HepG2 (cell line): Measurements from ENCODE around the gene CHST3. TPM values are rescaled to one million over a fixed set of nuclear protein-coding genes. Genes with fewer than 3 reads are reported as not detected.
A peak's percentile ranks its signal among the peaks of the same experiment; 100 is the strongest.

Experiments used
- AHR ChIP-seq: IDR thresholded peaks from 2 replicates; pipeline ENCODE4 v1.6.1; 2018; ENCODE audit warnings: missing genetic modification reagents, missing compliant biosample characterization
- FIP1L1 ChIP-seq: fragments of 200-400 bp; formaldehyde crosslinking; IDR thresholded peaks from 2 replicates; pipeline ENCODE4 v1.6.1; 2018; ENCODE audit warnings: low read depth, mild to moderate bottlenecking, low read length, moderate library complexity, borderline replicate concordance; ENCODE audit not compliant: insufficient read depth
- GZF1 ChIP-seq: sonication (generic); formaldehyde crosslinking; IDR thresholded peaks from 2 replicates; pipeline ENCODE4 v1.5.1; 2020; ENCODE audit warnings: mild to moderate bottlenecking, missing genetic modification reagents
- KLF6 ChIP-seq: IDR thresholded peaks from 2 replicates; pipeline ENCODE4 v1.8.0; 2016; ENCODE audit warnings: missing biosample characterization, missing genetic modification reagents
- MBNL3 ChIP-seq: fragments of 250-450 bp; sonication (Bioruptor Pico); conservative IDR thresholded peaks from 2 replicates; pipeline ENCODE4 v1.8.0; 2022; ENCODE audit warnings: mild to moderate bottlenecking, inconsistent platforms
- MYC ChIP-seq: sonication (generic); formaldehyde crosslinking; IDR thresholded peaks from 2 replicates; pipeline ENCODE4 v1.9.0; 2021; ENCODE audit warnings: missing genetic modification reagents, borderline replicate concordance
- PITX1 ChIP-seq: sonication (generic); formaldehyde crosslinking; IDR thresholded peaks from 2 replicates; pipeline ENCODE4 v1.5.1; 2020; ENCODE audit warnings: mild to moderate bottlenecking, missing genetic modification reagents
- POGZ ChIP-seq: sonication (generic); formaldehyde crosslinking; IDR thresholded peaks from 2 replicates; pipeline ENCODE4 v1.4.0; 2020; ENCODE audit warnings: mild to moderate bottlenecking, missing genetic modification reagents
- ZBTB3 ChIP-seq: sonication (generic); formaldehyde crosslinking; IDR thresholded peaks from 2 replicates; pipeline ENCODE4 v1.4.0; 2020; ENCODE audit warnings: low read depth, mild to moderate bottlenecking, moderate library complexity, missing genetic modification reagents, borderline replicate concordance
- ZNF253 ChIP-seq: sonication (generic); formaldehyde crosslinking; IDR thresholded peaks from 2 replicates; pipeline ENCODE4 v1.8.0; 2022; ENCODE audit warnings: mild to moderate bottlenecking, missing genetic modification reagents, borderline replicate concordance
- ZNF282 ChIP-seq: fragments of 450-650 bp; IDR thresholded peaks from 2 replicates; pipeline ENCODE4 v1.6.1; 2018; ENCODE audit not compliant: partially characterized antibody
- ZNF3 ChIP-seq: IDR thresholded peaks from 2 replicates; pipeline ENCODE4 v1.7.0; 2017; ENCODE audit warnings: inconsistent platforms
- ZNF501 ChIP-seq: sonication (generic); formaldehyde crosslinking; IDR thresholded peaks from 2 replicates; pipeline ENCODE4 v1.5.1; 2020; ENCODE audit warnings: mild to moderate bottlenecking, moderate library complexity, missing genetic modification reagents
- ZNF770 ChIP-seq: sonication (generic); formaldehyde crosslinking; IDR thresholded peaks from 2 replicates; pipeline ENCODE4 v1.5.0; 2020; ENCODE audit warnings: mild to moderate bottlenecking, missing genetic modification reagents
- polyA plus RNA-seq, 8 experiments: library from polyadenylated mRNA; depleted of rRNA in 3 of 8; stranded (reverse) in 7 of 8; unstranded in 1 of 8; fragments of >200 nt; fragmentation: Illumina TruSeq in 4 of 8; extraction: Trizol in 4 of 8; gene quantifications; 2 replicates each; pipeline versions ENCODE4 v1.2.1 to v1.2.3, GENCODE V29; 2011 to 2016; ENCODE audit warnings: low read depth in 4 of 8, missing spikeins in 1 of 8, mixed read lengths in 1 of 8; ENCODE audit not compliant: insufficient read depth in 1 of 8
- total RNA-seq, 5 experiments: library from RNA; depleted of rRNA; stranded (reverse); fragments of >200 nt; fragmentation: Illumina TruSeq; extraction: Trizol; gene quantifications; 2 replicates each; pipeline ENCODE4 v1.2.3, GENCODE V29; 2016; ENCODE audit warnings: low read depth in 1 of 5
- TF ChIP-seq, protein P1 (sequence below): IDR thresholded peaks from 2 replicates; pipeline ENCODE4 v1.6.1; 2016; ENCODE audit warnings: low read depth
- TF ChIP-seq, protein P2 (sequence below): sonication (generic); formaldehyde crosslinking; IDR thresholded peaks from 2 replicates; pipeline ENCODE4 v1.5.0; 2020; ENCODE audit warnings: missing genetic modification reagents

The CHST3 gene
- total and polyA plus RNA-seq, 2 of the 13 experiments (the other 11 are each of a cell fraction or from before 2014, with no cell fraction given), result 7.2 to 18.7 TPM

DNA sequence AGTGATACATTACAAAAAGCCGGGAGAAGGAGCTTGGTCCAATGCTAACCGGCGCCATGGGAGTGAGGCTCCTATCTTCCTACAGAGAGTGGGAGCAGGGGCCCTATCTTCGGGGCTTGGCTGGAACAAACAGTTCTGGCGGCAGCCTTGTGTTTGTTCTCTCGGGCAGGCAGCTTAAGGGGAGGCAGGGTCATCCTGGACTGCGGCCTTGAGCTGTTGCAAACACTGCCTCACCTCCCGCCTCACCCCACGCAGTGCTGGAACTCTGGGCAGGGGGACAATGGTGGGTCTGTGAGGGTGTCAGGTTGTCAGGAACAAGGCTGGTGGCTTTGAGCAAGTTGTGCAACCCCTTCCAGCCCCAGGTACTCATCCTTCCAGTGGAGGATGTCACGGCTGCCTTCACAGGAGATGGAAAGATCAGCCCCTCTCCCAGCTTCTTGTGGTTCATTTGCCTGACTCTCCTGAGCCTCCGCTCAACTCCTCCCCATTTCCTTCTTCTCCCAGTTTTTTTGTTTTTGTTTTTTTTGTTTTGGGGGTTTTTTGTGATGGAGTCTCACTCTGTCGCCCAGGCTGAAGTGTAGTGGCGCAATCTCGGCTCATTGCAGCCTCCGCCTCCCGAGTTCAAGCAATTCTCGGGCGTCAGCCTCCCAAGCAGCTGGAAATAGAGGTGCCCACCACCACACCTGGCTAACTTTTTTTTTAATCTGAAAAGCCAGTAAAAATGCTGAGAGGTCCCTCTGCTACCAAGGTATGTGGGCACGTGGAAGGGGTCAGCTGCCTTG lies 66.8 kb downstream of the CHST3 start (continued):
- TF ChIP-seq MYC (CRISPR knock-in tag) (peak; percentile 86), AHR (CRISPR knock-in tag) (peak; percentile 96; the same call in 1 of the 2 replicates), ZNF770 (CRISPR knock-in tag) (peak; percentile 72; the same call in 1 of the 2 replicates), ZNF501 (CRISPR knock-in tag) (no peak), ZNF3 (CRISPR knock-in tag) (peak; percentile 47; the same call in 1 of the 2 replicates), MBNL3 (CRISPR knock-in tag) (no peak), KLF6 (no peak), PITX1 (CRISPR knock-in tag) (peak; percentile 95), POGZ (CRISPR knock-in tag) (peak; percentile 95), ZBTB3 (CRISPR knock-in tag) (peak; percentile 80; the same call in 1 of the 2 replicates), ZNF282 (no peak), GZF1 (CRISPR knock-in tag) (no peak), FIP1L1 (peak; percentile 32; the same call in 1 of the 2 replicates), ZNF253 (CRISPR knock-in tag) (0 out of 2 replicates have a peak, but pooled peaks have one; percentile 70)
- TF ChIP-seq, protein P1, sequence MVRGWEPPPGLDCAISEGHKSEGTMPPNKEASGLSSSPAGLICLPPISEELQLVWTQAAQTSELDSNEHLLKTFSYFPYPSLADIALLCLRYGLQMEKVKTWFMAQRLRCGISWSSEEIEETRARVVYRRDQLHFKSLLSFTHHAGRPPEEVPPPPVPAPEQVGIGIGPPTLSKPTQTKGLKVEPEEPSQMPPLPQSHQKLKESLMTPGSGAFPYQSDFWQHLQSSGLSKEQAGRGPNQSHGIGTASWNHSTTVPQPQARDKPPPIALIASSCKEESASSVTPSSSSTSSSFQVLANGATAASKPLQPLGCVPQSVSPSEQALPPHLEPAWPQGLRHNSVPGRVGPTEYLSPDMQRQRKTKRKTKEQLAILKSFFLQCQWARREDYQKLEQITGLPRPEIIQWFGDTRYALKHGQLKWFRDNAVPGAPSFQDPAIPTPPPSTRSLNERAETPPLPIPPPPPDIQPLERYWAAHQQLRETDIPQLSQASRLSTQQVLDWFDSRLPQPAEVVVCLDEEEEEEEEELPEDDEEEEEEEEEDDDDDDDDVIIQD (CRISPR knock-in tag), result peak; percentile 44; the same call in 1 of the 2 replicates
- TF ChIP-seq, protein P2, sequence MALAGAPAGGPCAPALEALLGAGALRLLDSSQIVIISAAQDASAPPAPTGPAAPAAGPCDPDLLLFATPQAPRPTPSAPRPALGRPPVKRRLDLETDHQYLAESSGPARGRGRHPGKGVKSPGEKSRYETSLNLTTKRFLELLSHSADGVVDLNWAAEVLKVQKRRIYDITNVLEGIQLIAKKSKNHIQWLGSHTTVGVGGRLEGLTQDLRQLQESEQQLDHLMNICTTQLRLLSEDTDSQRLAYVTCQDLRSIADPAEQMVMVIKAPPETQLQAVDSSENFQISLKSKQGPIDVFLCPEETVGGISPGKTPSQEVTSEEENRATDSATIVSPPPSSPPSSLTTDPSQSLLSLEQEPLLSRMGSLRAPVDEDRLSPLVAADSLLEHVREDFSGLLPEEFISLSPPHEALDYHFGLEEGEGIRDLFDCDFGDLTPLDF (CRISPR knock-in tag), result peak; percentile 73; the same call in 1 of the 2 replicates
